Natural killer cell (primary cell): Measurements from ENCODE around the gene TINAG. TPM values are rescaled to one million over a fixed set of nuclear protein-coding genes. Genes with fewer than 3 reads are reported as not detected.

ENCODE experiments used
- ATAC-seq, 3 donors: fragments of 150-1000 bp in 2 of 3; fragments of 200-7000 bp in 1 of 3; cut with Tn5 transposase; 1 replicate in 1 of 3; 2 replicates in 2 of 3; pipeline ENCODE4 v1.10.0; 2021; ENCODE audit warnings: mild to moderate bottlenecking in 2 of 3, moderate library complexity in 2 of 3
- DNase-seq, 2 donors: peaks; one replicate each; pipeline versions ENCODE4 v3.0.0 to v3.0.0-alpha.2; 2013 to 2021; ENCODE audit warnings: mixed read lengths in 1 of 2
- H3K27ac ChIP-seq: one replicate; pipeline ENCODE4 v1.5.1; 2013; ENCODE audit warnings: mild to moderate bottlenecking, low read length
- H3K27me3 ChIP-seq: one replicate; pipeline ENCODE4 v1.6.1; 2013; ENCODE audit warnings: low read length; ENCODE audit not compliant: control insufficient read depth, insufficient read depth
- H3K36me3 ChIP-seq: one replicate; pipeline ENCODE4 v1.6.1; 2013; ENCODE audit warnings: low read length; ENCODE audit not compliant: control insufficient read depth, insufficient read depth
- H3K4me1 ChIP-seq: one replicate; pipeline ENCODE4 v1.6.1; 2013; ENCODE audit warnings: low read length; ENCODE audit not compliant: control insufficient read depth, insufficient read depth
- H3K4me3 ChIP-seq: one replicate; pipeline ENCODE4 v1.5.1; 2013; ENCODE audit warnings: low read length
- H3K9me3 ChIP-seq: one replicate; pipeline ENCODE4 v1.6.1; 2013; ENCODE audit warnings: low read length; ENCODE audit not compliant: control insufficient read depth, insufficient read depth
- H3K27ac Mint-ChIP-seq, 2 donors: one replicate each; pipeline ENCODE4 v1.8.0; 2022; ENCODE audit warnings: mild to moderate bottlenecking in 2 of 2, mixed read lengths in 2 of 2, moderate library complexity in 1 of 2
- H3K27me3 Mint-ChIP-seq, 2 donors: one replicate each; pipeline ENCODE4 v1.8.0; 2022; ENCODE audit warnings: low read depth in 2 of 2, mixed read lengths in 2 of 2
- H3K36me3 Mint-ChIP-seq: one replicate; pipeline ENCODE4 v1.8.0; 2022; ENCODE audit warnings: mixed read lengths
- H3K4me1 Mint-ChIP-seq, 2 donors: one replicate each; pipeline ENCODE4 v1.8.0; 2022; ENCODE audit warnings: mixed read lengths in 2 of 2
- H3K4me3 Mint-ChIP-seq: one replicate; pipeline ENCODE4 v1.8.0; 2022; ENCODE audit warnings: mild to moderate bottlenecking, moderate library complexity, mixed read lengths
- H3K9me3 Mint-ChIP-seq, 2 donors: one replicate each; pipeline ENCODE4 v1.8.0; 2022; ENCODE audit warnings: mixed read lengths in 2 of 2
- CTCF ChIP-seq: fragments of 200-600 bp; IDR thresholded peaks from one replicate; pipeline ENCODE4 v1.8.0; 2022; ENCODE audit warnings: antibody characterized with exemption
- WGBS: methylation state at CpG from one replicate; pipeline ENCODE4 v1.1.7; 2013; ENCODE audit warnings: missing lambda C conversion rate; ENCODE audit not compliant: insufficient coverage; 5-methylcytosine and 5-hydroxymethylcytosine counted together
- intact Hi-C: fragments of 100-400 bp; cut with micrococcal nuclease; formaldehyde crosslinking; loops from one replicate; pipeline ENCODE4 v1.14.2; 2022
- total RNA-seq, 4 donors: library from RNA; stranded (reverse); fragments of 120-200 nt in 1 of 4; gene quantifications; one replicate each; pipeline versions ENCODE4 v1.2.3 to v1.2.4, GENCODE V29; 2013 to 2022

The TINAG gene
- total RNA-seq, 3 donors from 2014 or later (not counting 1 experiment from before 2014, with no cell fraction given): not detected

DNA sequence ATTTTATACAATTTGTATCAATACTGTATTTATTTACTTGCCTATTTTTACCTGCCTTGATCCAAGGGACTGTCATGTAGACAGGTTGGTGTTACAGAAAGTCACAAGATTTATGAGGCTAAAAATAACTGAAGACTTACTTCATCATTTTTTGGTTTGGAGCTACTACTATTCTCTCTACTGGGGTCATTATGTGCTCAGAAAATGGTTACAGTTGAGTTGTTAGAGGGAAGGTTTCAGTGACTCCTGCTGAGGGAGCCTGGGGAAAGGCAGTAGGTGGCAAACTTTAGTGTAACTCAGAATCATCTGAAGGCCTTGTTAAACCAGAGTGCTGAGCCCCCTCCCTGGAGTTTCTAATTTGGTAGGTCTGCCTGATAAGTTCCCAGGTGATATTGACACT is 118.8 kb downstream of the TINAG start:
- Mint-ChIP-seq H3K4me3 (no peak overlapping the region), H3K27me3 (no peaks in the 10 kb centered on the region), H3K36me3 (no peaks in the 10 kb centered on the region), H3K4me1 (no peaks in the 10 kb centered on the region), H3K9me3 (peaks cover 9% of the 10 kb centered on the region in 2 donors), H3K27ac (no peak overlapping the region)
- no peak overlapping the region for H3K27ac ChIP-seq
- intact Hi-C loops: no loop called here
- DNase-seq (no peak), ATAC-seq (no peak)
- no peaks in the 10 kb centered on the region for H3K36me3 ChIP-seq
- no peak overlapping the region for H3K4me3 ChIP-seq
- TF ChIP-seq CTCF: no peak
- peaks cover 2% of the 10 kb centered on the region for H3K9me3 ChIP-seq
- no peaks in the 10 kb centered on the region for H3K4me1 ChIP-seq
- no peaks in the 10 kb centered on the region for H3K27me3 ChIP-seq

DNA sequence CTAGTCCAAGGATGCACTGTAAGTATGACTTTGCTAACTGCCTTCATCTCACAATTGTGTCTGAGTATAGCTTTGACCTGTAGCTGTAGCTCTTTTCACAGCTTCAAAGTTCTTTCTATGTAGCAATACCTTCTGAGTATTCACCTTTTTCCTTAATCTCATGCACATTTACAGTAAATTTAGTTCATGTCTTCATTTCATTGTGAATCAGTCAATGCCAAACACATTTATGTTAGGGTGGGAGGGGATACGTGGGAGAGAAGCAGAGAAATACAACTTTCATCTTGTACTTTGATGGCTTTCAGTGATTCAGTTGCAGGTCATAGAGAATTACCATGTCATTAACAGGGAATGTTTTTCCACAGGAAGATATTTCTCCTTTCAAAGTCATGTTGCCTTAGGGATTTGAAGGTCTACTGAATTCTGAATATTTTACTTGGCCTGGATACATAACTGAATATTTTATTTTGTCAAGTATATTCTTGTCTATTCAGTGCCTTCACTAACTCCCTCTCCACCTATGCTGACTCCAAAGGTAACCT is 119.2 kb downstream of the TINAG start:
- no peak overlapping the region for H3K4me3 ChIP-seq
- no peaks in the 10 kb centered on the region for H3K27me3 Mint-ChIP-seq
- H3K27ac Mint-ChIP-seq: no peak overlapping the region
- no peak for ATAC-seq
- H3K36me3 ChIP-seq: no peaks in the 10 kb centered on the region
- no peak for TF ChIP-seq CTCF
- no peaks in the 10 kb centered on the region for H3K27me3 ChIP-seq
- H3K9me3 Mint-ChIP-seq: peaks cover 8 to 10% of the 10 kb centered on the region in 2 donors
- DNase-seq: no peak
- WGBS: 70% methylated on average over 1 of the region's 1 CpG
- peaks cover 2% of the 10 kb centered on the region for H3K9me3 ChIP-seq
- no peaks in the 10 kb centered on the region for H3K36me3 Mint-ChIP-seq
- H3K4me1 ChIP-seq: no peaks in the 10 kb centered on the region
- no peak overlapping the region for H3K4me3 Mint-ChIP-seq
- intact Hi-C loops: no loop called here
- H3K4me1 Mint-ChIP-seq: no peaks in the 10 kb centered on the region
- no peak overlapping the region for H3K27ac ChIP-seq

- H3K27me3 ChIP-seq: no peaks in the 10 kb centered on the region
- no peak for DNase-seq
- Mint-ChIP-seq H3K36me3 (no peaks in the 10 kb centered on the region), H3K27me3 (no peaks in the 10 kb centered on the region), H3K9me3 (peaks cover 6 to 9% of the 10 kb centered on the region in 2 donors), H3K27ac (no peak overlapping the region), H3K4me3 (no peak overlapping the region), H3K4me1 (no peaks in the 10 kb centered on the region)
- H3K27ac ChIP-seq: no peak overlapping the region
- H3K36me3 ChIP-seq: no peaks in the 10 kb centered on the region
- TF ChIP-seq CTCF: no peak
- peaks cover 2% of the 10 kb centered on the region for H3K9me3 ChIP-seq
- intact Hi-C loops: no loop called here
- no peak for ATAC-seq
- no peaks in the 10 kb centered on the region for H3K4me1 ChIP-seq
- WGBS: 95% methylated on average over 1 of the region's 1 CpG
- no peak overlapping the region for H3K4me3 ChIP-seq
Measured at GRCh38 chr6:54428431-54428830, 120.2 kb downstream of the TINAG start.

- intact Hi-C loops: no loop called here
- no peak for ATAC-seq
Measured at GRCh38 chr6:54431466-54431865, 123.2 kb downstream of the TINAG start.

More at GRCh38 chr6:54431466-54431865, 123.2 kb downstream of the TINAG start:
- H3K9me3 Mint-ChIP-seq: peaks cover 9 to 11% of the 10 kb centered on the region in 2 donors
- no peak for DNase-seq
- WGBS: 40% methylated on average over 1 of the region's 2 CpGs
- H3K4me3 Mint-ChIP-seq: no peak overlapping the region
- H3K4me1 Mint-ChIP-seq: no peaks in the 10 kb centered on the region
- H3K27ac ChIP-seq: no peak overlapping the region
- no peaks in the 10 kb centered on the region for H3K27me3 Mint-ChIP-seq
- H3K36me3 ChIP-seq: no peaks in the 10 kb centered on the region
- no peaks in the 10 kb centered on the region for H3K4me1 ChIP-seq
- H3K27ac Mint-ChIP-seq: no peak overlapping the region
- no peaks in the 10 kb centered on the region for H3K27me3 ChIP-seq
- no peaks in the 10 kb centered on the region for H3K9me3 ChIP-seq
- no peak for TF ChIP-seq CTCF
- no peaks in the 10 kb centered on the region for H3K36me3 Mint-ChIP-seq
- no peak overlapping the region for H3K4me3 ChIP-seq
